HG03521 (cell line): Measurements from ENCODE around the gene DDIT4.
"Not testable (repeated sequence)": the region's sequence is repeated elsewhere in the genome, so short reads cannot be mapped to it uniquely, and the experiment has no call there.

Source experiments
- ATAC-seq: cut with Tn5 transposase; IDR thresholded peaks from one replicate; pipeline ENCODE4 v1.9.1; 2021; ENCODE audit warnings: mild to moderate bottlenecking, moderate library complexity; ENCODE audit not compliant: unreplicated experiment

The DDIT4 gene

GRCh38 chr10:72267381-72267780 lies 6.3 kb upstream of the DDIT4 start:
- ATAC-seq: no peak

- no peak for ATAC-seq
These were observed 5.8 kb upstream of the DDIT4 start for GRCh38 chr10:72267819-72268399.

GRCh38 chr10:72268475-72269200 lies 5.1 kb upstream of the DDIT4 start:
- ATAC-seq: not testable (repeated sequence)

GRCh38 chr10:72270607-72271281 lies 3.0 kb upstream of the DDIT4 start:
- ATAC-seq: no peak

GRCh38 chr10:72272689-72273409 lies 875 bp upstream of the DDIT4 start:
- ATAC-seq: no peak

- ATAC-seq: no peak
These were observed 547 bp downstream of the DDIT4 start for GRCh38 chr10:72274213-72274729.

- ATAC-seq: no peak
These were observed 1.1 kb downstream of the DDIT4 start for GRCh38 chr10:72274730-72275350.

GRCh38 chr10:72275351-72276012 lies 1.8 kb downstream of the DDIT4 start:
- no peak for ATAC-seq

GRCh38 chr10:72276013-72276387 lies 2.3 kb downstream of the DDIT4 start:
- no peak for ATAC-seq

GRCh38 chr10:72276421-72277339 lies 3.0 kb downstream of the DDIT4 start:
- no peak for ATAC-seq

GRCh38 chr10:72277340-72277995 lies 3.7 kb downstream of the DDIT4 start:
- ATAC-seq: no peak

GRCh38 chr10:72277996-72278667 lies 4.4 kb downstream of the DDIT4 start:
- no peak for ATAC-seq

- ATAC-seq: no peak
These were observed 5.1 kb downstream of the DDIT4 start for GRCh38 chr10:72278668-72279393.

- ATAC-seq: not testable (repeated sequence)
These were observed 5.9 kb downstream of the DDIT4 start for GRCh38 chr10:72279587-72279986.

- ATAC-seq: no peak
These were observed 9.4 kb downstream of the DDIT4 start for GRCh38 chr10:72283131-72283530.

GRCh38 chr10:72285972-72286521 lies 12.3 kb downstream of the DDIT4 start:
- ATAC-seq: no peak

- no peak for ATAC-seq
These were observed 17.4 kb downstream of the DDIT4 start for GRCh38 chr10:72291019-72291532.
